Fibroblast of lung (primary cell): ENCODE measurements around the gene C1orf146. TPM values are rescaled to one million over a fixed set of nuclear protein-coding genes. Genes with fewer than 3 reads are reported as not detected.
"Not testable (repeated sequence)": the region's sequence is repeated elsewhere in the genome, so short reads cannot be mapped to it uniquely, and the experiment has no call there.

Experiments used
- DNase-seq, 2 donors: peaks; one replicate each; pipeline versions ENCODE4 v3.0.0 to v3.0.0-alpha.2; 2010; ENCODE audit warnings: low read depth in 2 of 2
- H2AFZ ChIP-seq: 2 replicates; pipeline ENCODE4 v1.5.1; 2012; ENCODE audit warnings: low read length, control low read depth, inconsistent platforms
- H3K27ac ChIP-seq: 2 replicates; pipeline ENCODE4 v1.5.1; 2011; ENCODE audit warnings: low read length, control low read depth; ENCODE audit not compliant: insufficient read depth
- H3K27me3 ChIP-seq: 2 replicates; pipeline ENCODE4 v1.5.1; 2011; ENCODE audit warnings: mild to moderate bottlenecking, low read length; ENCODE audit not compliant: control insufficient read depth, insufficient read depth
- H3K36me3 ChIP-seq: 2 replicates; pipeline ENCODE4 v1.5.1; 2011; ENCODE audit warnings: low read length; ENCODE audit not compliant: control insufficient read depth, insufficient read depth
- H3K4me1 ChIP-seq: 2 replicates; pipeline ENCODE4 v1.5.1; 2011; ENCODE audit warnings: low read length; ENCODE audit not compliant: control insufficient read depth, insufficient read depth; ENCODE audit errors: extremely low read depth
- H3K4me2 ChIP-seq: 2 replicates; pipeline ENCODE4 v1.5.1; 2011; ENCODE audit warnings: low read length, control low read depth; ENCODE audit not compliant: insufficient read depth; ENCODE audit errors: extremely low read depth
- H3K4me3 ChIP-seq, 4 experiments: fragments of 200-600 bp in 1 of 4; sonication (generic) in 1 of 4; replicated peaks in 1 of 4; 2 replicates each; pipeline ENCODE4 v1.5.1; 2011 to 2016; ENCODE audit warnings: low read length in 4 of 4, low read depth in 3 of 4, mild to moderate bottlenecking in 3 of 4, control low read depth in 2 of 4, inconsistent platforms in 1 of 4, mixed read lengths in 1 of 4; ENCODE audit not compliant: insufficient read depth in 1 of 4; ENCODE audit errors: control extremely low read depth in 1 of 4
- H3K79me2 ChIP-seq: 2 replicates; pipeline ENCODE4 v1.5.1; 2012; ENCODE audit warnings: mild to moderate bottlenecking, low read length, inconsistent platforms; ENCODE audit not compliant: control insufficient read depth, insufficient read depth
- H3K9ac ChIP-seq: 2 replicates; pipeline ENCODE4 v1.5.1; 2011; ENCODE audit warnings: mild to moderate bottlenecking, low read length, control low read depth; ENCODE audit not compliant: insufficient read depth
- H3K9me3 ChIP-seq: 2 replicates; pipeline ENCODE4 v1.5.1; 2012; ENCODE audit warnings: low read depth, low read length; ENCODE audit not compliant: control insufficient read depth, insufficient read depth
- H4K20me1 ChIP-seq: 2 replicates; pipeline ENCODE4 v1.5.1; 2011; ENCODE audit warnings: low read length; ENCODE audit not compliant: control insufficient read depth, insufficient read depth; ENCODE audit errors: extremely low read depth
- CTCF ChIP-seq, 2 donors: IDR thresholded peaks in 1 of 2; conservative IDR thresholded peaks in 1 of 2; 1 replicate in 1 of 2; 2 replicates in 1 of 2; pipeline ENCODE4 v1.5.1; 2011 to 2012; ENCODE audit warnings: low read length in 2 of 2, control low read depth in 1 of 2, inconsistent platforms in 1 of 2, low read depth in 1 of 2, mild to moderate bottlenecking in 1 of 2
- EZH2 ChIP-seq: IDR thresholded peaks from 2 replicates; pipeline ENCODE4 v1.5.1; 2012; ENCODE audit warnings: low read length, control low read depth, mild to moderate bottlenecking; ENCODE audit errors: missing control alignments
- polyA plus RNA-seq, 2 donors: library from polyadenylated mRNA; depleted of rRNA in 1 of 2; stranded (reverse) in 1 of 2; unstranded in 1 of 2; fragments of >200 nt; gene quantifications; 2 replicates each; pipeline ENCODE4 v1.2.1, GENCODE V29; 2011 to 2012; ENCODE audit warnings: missing spikeins in 1 of 2
- total RNA-seq: library from RNA; depleted of rRNA; stranded (reverse); fragments of >200 nt; gene quantifications from 2 replicates; pipeline ENCODE4 v1.2.1, GENCODE V29; 2014

Gene C1orf146
- total and polyA plus RNA-seq, 2 donors (not counting 1 experiment from before 2014, with no cell fraction given) = not detected

GRCh38 chr1:92244376-92244775, 26.7 kb downstream of the C1orf146 start:
- Histone ChIP-seq H3K79me2 (no peaks in the 10 kb centered on the region), H2AFZ (no peak overlapping the region), H3K4me3 (no peak overlapping the region), H3K36me3 (no peaks in the 10 kb centered on the region), H3K27ac (no peak overlapping the region), H3K4me1 (no peaks in the 10 kb centered on the region), H3K9me3 (no peaks in the 10 kb centered on the region), H3K9ac (no peak overlapping the region), H3K4me2 (no peak overlapping the region), H4K20me1 (no peaks in the 10 kb centered on the region), H3K27me3 (no peaks in the 10 kb centered on the region)
- peak; percentile 0 to 22 for DNase-seq
- no peak for TF ChIP-seq EZH2
- no peak for TF ChIP-seq CTCF (conservative IDR thresholded peaks at IDR 0.05 in 1 of 2, IDR thresholded peaks at IDR 0.05 in 1 of 2; ENCODE audit: low read depth in 1 of 2, low read length in 2 of 2)

- H2AFZ ChIP-seq, H3K4me3 ChIP-seq, H3K27ac ChIP-seq, H4K20me1 ChIP-seq, DNase-seq, H3K9me3 ChIP-seq, H3K36me3 ChIP-seq, H3K27me3 ChIP-seq, H3K79me2 ChIP-seq, H3K4me1 ChIP-seq, H3K4me2 ChIP-seq, H3K9ac ChIP-seq: not testable (repeated sequence)
Measured at GRCh38 chr1:92254714-92255113, 37.0 kb downstream of the C1orf146 start.

GRCh38 chr1:92259350-92259749, 41.6 kb downstream of the C1orf146 start:
- peak in 1 of 2 donors; percentile 16 for DNase-seq
- no peak overlapping the region for H3K9ac ChIP-seq
- H3K9me3 ChIP-seq = no peaks in the 10 kb centered on the region
- no peak for TF ChIP-seq EZH2
- TF ChIP-seq CTCF (conservative IDR thresholded peaks at IDR 0.05 in 1 of 2, IDR thresholded peaks at IDR 0.05 in 1 of 2; ENCODE audit: low read depth in 1 of 2, low read length in 2 of 2) = no peak
- peaks cover 5% of the 10 kb centered on the region for H3K36me3 ChIP-seq
- no peak overlapping the region for H3K27ac ChIP-seq
- no peak overlapping the region for H3K4me3 ChIP-seq
- H3K4me2 ChIP-seq = no peak overlapping the region
- H3K4me1 ChIP-seq = no peaks in the 10 kb centered on the region
- no peaks in the 10 kb centered on the region for H3K27me3 ChIP-seq
- H2AFZ ChIP-seq = no peak overlapping the region
- no peaks in the 10 kb centered on the region for H3K79me2 ChIP-seq
- no peaks in the 10 kb centered on the region for H4K20me1 ChIP-seq
